Stimulated activated CD8-positive, alpha-beta memory T cell treated with anti-CD3 and anti-CD28 coated beads, Interleukin-15, amount 100 ng/mL, for 24 hours (primary cell): ENCODE measurements around the gene ARHGDIA.

ENCODE experiments used
- DNase-seq: peaks from one replicate; pipeline ENCODE4 v3.0.0-alpha.2; 2020; ENCODE audit warnings: low read depth

The ARHGDIA gene

GRCh38 chr17:81863833-81864768 lies 7.0 kb downstream of the ARHGDIA start:
- no peak for DNase-seq

- DNase-seq = no peak
These were observed 7.9 kb downstream of the ARHGDIA start for GRCh38 chr17:81863123-81863675.

GRCh38 chr17:81860756-81861568 lies 10.2 kb downstream of the ARHGDIA start:
- DNase-seq = peak; percentile 100

DNA sequence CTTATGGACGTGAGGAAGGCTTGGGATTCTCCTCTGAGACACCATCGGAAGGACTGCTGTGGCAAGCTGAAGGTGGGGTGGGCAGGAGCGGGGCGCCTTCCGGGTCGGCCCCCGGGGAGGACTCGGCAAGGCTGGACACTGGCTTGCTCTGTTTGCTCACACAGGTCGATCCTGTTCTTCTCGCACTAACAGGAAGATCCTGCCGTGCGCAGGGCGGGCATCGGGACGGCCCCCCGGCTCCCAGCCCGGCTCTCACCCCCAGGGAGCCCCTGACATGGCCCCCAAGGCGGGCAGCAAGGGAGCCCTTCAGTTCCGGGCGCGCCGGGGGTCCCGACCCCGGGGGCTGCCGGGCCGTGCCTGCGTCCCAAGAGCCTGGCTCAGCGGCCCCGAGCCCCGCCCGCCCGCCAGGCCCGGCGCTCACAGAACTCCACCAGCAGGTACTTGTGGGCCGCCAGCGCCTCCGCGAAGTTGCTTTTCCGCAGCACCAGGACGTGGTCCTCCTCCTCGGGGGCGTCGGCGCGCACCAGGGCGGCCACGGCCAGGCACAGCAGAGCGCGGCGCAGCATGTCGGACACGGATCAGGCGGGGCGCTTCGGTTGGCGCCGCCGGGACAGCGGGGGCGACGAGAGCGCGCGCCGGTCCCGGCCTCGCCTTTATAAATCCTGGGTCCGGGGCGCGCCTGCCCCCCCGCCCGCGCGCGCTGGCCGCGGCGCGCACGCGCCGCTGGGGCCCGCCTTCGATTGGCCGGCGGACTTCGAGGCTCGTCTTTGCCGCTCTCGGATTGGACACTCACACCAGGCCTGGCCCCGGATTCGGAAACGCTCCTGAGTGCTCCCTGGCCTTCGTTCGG lies 11.0 kb downstream of the ARHGDIA start, which contains the start of gene P4HB:
TSS of gene P4HB (minus strand) at position 630 of the 850 bp plus-strand sequence. CDS start at position 566, 64 bp downstream.
- DNase-seq = peak; percentile 88

DNA sequence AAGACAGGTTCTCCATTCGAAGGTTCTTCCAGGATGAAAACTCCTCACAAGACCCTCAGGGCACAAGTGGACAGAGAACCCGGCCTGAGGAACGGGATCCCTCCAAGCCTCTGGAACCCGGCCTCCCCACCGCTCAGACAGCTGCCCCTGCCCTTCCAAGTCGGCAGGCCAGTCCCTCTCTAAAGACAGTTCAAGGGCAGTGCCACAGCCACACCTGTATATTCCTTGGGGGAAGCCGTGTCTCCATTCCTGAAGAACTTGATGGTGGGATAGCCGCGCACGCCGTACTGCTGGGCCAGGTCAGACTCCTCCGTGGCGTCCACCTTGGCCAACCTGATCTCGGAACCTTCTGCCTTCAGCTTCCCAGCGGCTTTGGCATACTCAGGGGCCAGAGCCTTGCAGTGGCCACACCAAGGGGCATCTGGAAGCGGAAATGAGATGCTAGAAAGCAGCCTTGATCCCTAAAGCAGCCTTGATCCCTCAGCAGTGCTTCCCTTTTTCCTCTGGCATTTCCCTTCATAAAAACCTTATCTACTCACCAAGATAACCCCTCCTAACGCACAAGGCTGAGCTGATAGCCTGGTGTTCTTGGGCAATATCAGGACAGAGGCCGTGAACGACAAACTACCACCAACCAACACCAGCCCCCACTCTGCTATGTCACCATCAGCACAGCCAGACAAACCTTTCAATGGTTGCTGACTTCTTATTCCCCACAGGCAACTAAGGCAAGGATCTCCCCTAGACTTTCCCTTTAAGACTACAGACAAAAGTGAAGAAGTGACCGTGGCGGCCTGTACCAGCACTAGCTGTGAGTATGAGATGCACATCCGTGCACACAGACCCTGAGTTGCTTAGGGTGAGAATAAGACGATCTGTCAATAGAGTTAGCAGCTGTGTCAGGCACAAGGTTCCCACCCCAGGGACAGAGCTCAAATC lies 11.9 kb downstream of the ARHGDIA start:
- DNase-seq = no peak

DNA sequence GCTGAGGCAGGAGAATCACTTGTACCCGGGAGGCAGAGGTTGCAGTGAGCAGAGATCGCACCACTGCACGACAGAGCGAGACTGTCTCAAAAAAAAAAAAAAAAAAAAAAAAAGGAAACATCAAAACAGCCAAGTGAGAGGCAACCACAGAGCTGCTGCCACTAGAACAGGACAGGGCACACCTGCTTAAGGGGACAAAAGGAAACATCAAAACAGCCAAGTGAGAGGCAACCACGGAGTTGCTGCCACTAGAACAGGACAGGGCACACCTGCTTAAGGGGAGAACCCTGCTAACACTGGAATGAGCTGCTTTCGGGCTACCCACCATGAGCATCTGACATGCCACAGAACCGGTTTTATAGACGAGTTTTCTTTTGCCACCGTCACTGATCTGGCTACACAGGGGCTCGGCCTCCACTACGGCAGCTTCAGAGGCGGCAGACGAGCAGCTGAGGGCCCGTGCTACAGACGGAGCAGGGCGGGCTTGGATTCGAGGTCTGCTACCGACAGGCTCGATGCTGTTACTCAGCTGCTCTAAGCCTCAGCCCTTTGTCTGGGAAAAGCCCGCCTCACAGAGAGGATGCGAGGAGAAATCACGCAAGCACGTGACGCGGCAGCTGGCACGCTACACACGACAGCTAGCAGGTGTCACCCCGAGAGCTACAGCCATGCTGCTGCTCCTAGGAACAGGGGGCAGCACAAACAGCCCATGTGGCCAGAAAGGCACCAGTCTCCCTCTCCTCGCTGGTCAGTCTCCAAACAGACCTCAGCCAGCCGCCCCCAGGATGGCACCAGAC lies 12.8 kb downstream of the ARHGDIA start:
- DNase-seq = no peak

- DNase-seq = no peak
These were observed 16.0 kb downstream of the ARHGDIA start for GRCh38 chr17:81854974-81855774.

DNA sequence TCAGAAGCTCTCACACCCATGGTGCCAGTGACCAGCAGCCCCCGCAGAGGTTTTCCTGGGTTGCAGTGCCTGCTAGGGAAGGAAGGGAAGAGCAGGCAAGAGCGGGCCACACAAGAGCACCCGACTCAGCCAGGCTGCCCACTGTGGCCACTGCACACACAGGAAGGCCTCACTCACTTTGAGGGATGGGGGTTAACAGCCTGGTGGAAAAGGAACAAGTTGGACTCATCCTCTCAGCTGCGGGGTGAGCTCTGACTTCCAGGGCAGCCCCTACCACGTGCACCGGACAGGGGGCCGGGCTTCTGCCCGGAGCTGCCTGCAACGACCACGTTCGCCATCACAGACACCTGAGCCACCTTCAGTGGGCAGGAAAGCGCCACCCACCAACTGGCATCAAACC lies 18.9 kb downstream of the ARHGDIA start:
- DNase-seq = no peak

DNA sequence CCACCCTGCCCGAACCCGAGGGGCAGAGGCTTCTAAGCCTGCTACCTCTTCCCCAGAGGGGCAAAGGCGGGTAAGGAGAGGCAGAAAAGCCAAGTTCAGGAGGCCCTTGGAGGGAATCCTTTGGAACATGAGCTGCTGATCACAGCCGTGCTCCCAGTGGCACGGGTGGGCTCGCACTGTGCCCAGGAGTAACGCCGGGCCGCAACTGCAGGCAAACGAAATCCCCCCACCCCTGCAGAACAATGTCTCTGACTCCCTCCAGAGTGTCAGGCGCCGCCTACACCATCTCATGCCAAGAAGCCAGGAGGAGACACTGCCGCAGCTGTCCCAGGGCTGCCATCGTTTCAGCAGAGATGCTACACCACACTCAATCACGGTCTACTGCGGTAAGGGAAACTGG lies 19.7 kb downstream of the ARHGDIA start:
- no peak for DNase-seq

DNA sequence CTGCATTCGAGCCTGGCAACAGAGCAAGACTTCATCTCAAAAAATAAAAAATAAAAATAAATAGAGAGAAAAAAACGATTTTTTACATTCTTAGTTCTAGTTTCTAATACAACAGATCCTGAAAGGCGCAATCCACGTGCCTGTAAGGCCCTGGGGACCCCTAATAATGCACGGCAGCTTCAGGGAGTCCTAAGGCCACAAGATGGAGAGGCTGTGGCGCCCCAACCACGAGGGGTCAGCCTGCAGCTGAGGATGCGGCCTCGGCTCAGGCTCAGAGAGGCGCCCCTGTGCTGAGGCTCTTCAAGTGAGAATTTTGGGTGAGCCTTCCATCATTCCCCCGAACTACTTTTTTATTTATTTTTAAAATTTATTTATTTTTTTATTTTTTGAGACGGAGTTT lies 21.7 kb downstream of the ARHGDIA start:
- DNase-seq = no peak

- no peak for DNase-seq
These were observed 24.1 kb downstream of the ARHGDIA start for GRCh38 chr17:81846743-81847689.

GRCh38 chr17:81845881-81846742 lies 25.0 kb downstream of the ARHGDIA start:
- no peak for DNase-seq

GRCh38 chr17:81845361-81845760 lies 25.8 kb downstream of the ARHGDIA start:
- DNase-seq = no peak

DNA sequence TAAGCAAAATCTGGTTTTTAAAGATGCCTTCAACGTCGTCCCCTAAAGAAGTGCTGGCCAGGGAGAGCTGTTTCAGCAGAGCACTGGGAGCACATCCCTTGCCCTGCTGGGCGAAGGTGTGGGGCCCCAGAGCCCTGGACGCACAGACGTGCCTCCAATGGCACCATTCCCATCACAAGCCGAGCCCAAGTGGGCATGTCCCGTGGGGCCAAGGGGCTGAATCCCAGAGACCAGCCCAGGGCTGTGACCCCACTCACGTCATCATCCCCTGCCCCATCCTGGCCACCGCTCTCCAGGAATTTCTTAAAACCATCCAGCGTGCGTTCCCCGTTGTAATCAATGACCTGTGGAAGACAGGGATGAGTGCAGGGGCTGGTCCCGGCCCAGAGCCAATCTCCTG lies 26.2 kb downstream of the ARHGDIA start:
- DNase-seq = no peak

DNA sequence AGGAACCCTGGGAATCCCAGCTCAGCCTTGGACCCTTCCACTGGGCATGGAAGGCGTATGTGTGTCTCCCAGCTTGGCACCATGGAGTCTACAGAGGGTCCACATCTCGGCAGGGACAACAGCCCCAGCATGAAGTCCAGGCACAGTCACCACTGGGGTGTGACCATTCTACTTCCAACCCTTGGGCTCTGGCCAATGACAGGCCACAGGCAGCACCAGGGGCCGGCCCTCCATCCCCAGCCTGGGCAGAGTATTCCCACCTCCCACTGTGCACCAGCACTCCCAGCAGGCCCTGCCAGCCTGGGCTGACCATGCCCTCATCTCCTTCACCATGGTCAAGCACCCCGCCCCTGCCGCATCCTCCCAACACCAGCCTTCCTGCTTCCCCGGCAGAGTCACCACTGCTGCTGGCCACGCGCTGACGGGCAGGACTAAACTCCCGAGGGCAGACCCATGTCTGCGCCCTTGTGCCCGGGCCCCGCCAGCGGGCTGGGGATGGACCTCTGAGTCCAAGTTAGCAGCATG lies 26.7 kb downstream of the ARHGDIA start:
- DNase-seq = no peak

DNA sequence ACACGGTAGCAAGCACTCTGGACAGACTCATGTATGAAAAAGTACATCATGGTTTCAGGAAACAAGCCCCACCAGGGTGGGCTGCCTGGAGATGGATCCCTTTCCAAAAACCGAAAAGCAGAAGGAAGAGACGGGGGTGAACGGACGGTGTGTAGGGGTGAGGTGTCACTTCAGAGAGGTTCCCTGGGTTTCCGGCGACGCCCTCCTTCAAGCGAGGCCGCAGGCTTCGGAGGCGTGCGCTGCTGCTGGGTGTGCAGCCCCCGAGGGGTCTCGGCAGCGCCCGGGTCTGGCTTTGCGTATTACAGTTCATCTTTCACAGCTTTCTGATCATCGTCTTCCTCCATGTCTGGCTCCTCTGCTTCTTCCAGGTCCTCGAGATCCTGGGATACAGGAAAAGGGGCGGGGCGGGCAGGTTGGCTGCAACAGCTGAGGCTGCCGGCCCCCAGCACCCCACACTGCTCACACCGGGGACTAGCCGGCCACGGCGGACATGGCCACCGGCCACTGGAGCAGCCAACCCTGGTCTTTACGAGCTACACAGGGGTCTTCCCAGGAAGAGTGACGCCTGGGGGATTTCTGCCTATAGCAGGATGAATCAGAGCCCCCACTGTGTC lies 27.3 kb downstream of the ARHGDIA start:
- DNase-seq = no peak
